GM12891 (cell line): ENCODE data around the gene PDPR.
"Not testable (repeated sequence)": the region's sequence is repeated elsewhere in the genome, so short reads cannot be mapped to it uniquely, and the experiment has no call there.

ENCODE experiments used
- PAX5 ChIP-seq: IDR thresholded peaks from 2 replicates; pipeline ENCODE4 v1.6.1; 2011; ENCODE audit warnings: low read length, moderate library complexity, mild to moderate bottlenecking; ENCODE audit not compliant: insufficient read depth, severe bottlenecking
- POLR2A ChIP-seq: IDR thresholded peaks from 2 replicates; pipeline ENCODE4 v1.6.1; 2011; ENCODE audit warnings: low read depth, low read length, control low read depth
- POLR2AphosphoS5 ChIP-seq: IDR thresholded peaks from 2 replicates; pipeline ENCODE4 v1.6.1; 2011; ENCODE audit warnings: low read depth, low read length, control low read depth
- SPI1 ChIP-seq: IDR thresholded peaks from 2 replicates; pipeline ENCODE4 v1.6.1; 2011; ENCODE audit warnings: low read depth, low read length, control low read depth
- TAF1 ChIP-seq: IDR thresholded peaks from 2 replicates; pipeline ENCODE4 v1.6.1; 2011; ENCODE audit warnings: low read depth, low read length, control low read depth

DNA sequence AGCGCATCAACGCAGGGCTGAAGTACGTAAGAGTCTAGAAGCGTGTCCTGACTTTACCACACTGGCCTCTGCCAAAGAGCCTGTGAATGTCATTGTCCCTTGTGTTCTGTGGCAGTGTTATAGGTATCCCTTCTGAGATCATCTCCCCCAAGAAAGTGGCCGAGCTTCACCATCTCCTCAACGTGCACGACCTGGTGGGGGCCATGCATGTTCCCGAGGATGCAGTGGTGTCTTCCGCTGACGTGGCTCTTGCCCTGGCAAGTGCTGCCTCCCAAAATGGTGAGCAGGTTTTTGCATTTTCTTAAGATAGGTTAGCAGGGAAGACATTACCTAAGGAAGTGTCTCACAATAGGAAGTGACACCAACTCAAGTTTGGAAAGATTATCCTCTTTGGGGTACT lies 14.7 kb downstream of the PDPR start:
- not testable (repeated sequence) for TF ChIP-seq PAX5, POLR2A, POLR2AphosphoS5, TAF1, SPI1
